ENCODE data around the gene SLC16A10.
"Not testable (repeated sequence)": the region's sequence is repeated elsewhere in the genome, so short reads cannot be mapped to it uniquely, and the experiment has no call there.

SLC16A10 gene

DNA sequence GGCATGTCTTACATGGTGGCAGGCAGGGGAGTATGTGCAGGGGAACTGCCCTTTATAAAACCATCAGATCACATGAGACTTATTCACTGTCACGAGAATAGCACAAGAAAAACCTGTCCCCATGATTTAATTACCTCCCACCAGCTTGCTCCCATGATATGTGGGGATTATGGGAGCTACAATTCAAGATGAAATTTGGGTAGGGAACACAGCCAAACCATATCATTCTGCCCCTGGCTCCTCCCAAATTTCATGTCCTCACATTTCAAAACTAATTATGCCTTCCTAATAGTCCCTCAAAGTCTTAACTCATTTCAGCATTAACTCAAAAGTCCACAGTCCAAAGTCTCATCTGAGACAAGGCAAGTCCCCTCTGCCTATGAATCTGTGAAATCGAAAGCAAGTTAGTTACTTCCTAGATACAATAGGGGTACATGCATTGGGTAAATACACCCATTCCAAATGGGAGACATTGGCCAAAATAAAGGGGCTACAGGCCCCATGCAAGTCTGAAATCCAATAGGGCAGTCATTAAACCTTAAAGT, 102.4 kb downstream of the SLC16A10 start:
- not testable (repeated sequence) for DNase-seq

GRCh38 chr6:111190637-111191036, 103.3 kb downstream of the SLC16A10 start:
- DNase-seq, result no peak

GRCh38 chr6:111191136-111191535, 103.8 kb downstream of the SLC16A10 start:
- DNase-seq, result not testable (repeated sequence)

- DNase-seq, result no peak
These were observed 105.7 kb downstream of the SLC16A10 start for GRCh38 chr6:111192911-111193555.

DNA sequence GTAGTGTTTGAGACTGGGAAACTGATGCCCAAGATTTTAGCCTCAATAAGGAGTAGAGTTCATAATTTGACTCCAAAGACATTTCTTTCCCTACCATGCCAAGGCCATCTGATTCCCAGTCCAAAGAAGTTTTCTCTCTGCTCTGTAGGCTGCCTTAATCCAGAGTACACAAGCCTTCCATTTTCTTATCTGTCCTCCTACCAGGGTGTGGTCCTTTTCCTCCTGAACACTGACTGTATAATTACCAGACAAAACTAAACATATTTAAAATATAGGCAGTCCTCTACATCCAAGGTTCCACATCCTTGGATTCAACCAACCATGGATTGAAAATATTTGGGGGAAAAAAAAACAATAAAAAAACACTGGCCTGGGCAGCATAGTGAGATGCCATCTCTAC, 108.4 kb downstream of the SLC16A10 start:
- no peak for DNase-seq

- no peak for DNase-seq
These were observed 111.5 kb downstream of the SLC16A10 start for GRCh38 chr6:111198841-111199240.

GRCh38 chr6:111199935-111200334, 112.6 kb downstream of the SLC16A10 start:
- DNase-seq, result no peak

DNA sequence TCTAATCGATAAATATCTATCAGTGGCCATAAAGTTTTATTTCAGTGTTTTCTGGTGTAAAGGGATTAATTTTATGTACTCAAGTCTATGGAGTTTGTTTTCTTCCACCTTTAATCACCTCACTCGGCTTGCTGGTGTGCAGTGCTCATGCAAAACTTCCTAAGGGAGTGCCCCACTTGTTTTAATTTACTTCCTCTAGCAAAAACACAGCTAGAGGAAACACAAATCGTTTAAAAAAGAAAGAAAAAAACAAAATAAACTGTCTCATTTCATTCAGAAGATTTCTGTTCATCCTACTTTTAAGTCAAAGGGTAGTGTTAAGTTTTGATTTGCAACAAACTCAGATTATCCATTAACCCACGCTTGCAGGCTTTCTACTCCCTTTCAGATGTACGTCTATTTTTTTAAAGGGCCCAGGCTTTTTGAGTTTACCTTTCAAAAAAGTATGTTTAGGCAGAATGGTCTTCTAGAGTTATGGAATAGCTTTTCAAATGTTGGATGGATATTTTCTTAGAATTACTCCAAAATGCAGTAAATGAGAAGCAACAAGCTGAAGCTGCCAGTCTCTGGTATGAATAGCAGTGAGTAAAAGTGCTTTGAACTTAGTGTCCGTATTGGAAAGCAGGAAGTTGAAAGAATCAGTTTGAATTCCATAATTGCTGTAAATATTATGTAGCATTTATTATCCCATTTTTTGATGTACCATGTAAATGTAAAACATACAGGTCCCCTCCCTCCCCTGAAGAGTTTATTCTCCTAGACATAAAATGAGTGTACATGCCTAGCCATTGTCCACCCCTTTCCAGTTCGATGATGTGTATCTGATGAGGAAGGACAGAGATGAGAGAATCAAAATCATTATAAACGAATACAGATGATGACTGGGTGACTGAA, 113.3 kb downstream of the SLC16A10 start:
- no peak for DNase-seq

DNA sequence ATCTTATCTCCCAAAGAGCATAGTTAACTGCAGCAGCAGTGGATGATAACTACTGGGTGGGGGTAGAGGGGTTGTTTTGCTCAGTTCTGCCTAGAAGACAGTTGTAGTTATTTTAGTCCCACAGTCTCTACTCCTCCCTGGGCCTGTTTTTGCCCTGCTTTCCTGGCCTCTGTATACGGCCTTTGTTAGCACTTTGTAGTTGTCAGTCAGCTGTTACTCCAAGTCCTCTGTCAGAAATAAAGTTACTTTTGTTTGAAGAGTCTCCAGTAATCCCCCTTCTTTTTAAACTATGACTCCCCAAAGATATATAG, 113.9 kb downstream of the SLC16A10 start:
- DNase-seq, result no peak

- no peak for DNase-seq
These were observed 114.5 kb downstream of the SLC16A10 start for GRCh38 chr6:111201764-111202163.

- DNase-seq, result not testable (repeated sequence)
These were observed 116.2 kb downstream of the SLC16A10 start for GRCh38 chr6:111203539-111203938.

DNA sequence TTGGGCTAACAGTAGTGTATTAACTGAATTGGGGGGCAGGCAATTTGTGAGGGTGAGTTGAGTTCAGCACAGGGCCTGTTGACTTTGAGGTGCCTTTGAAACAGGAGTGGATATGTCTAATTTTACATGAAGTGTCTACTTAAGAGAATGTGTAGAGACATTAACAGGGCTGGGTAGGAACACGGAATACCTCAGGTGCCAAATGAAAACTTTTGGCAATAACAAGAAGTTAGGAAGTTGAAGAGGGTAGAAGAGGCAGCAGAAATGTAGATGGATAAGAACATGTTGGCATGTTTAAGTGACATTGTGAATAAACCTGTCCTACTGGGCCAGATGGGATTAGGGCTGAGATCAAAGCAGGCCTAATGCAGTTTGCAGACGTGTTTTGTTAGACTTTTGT, 117.0 kb downstream of the SLC16A10 start:
- DNase-seq, result no peak

GRCh38 chr6:111204881-111205280, 117.6 kb downstream of the SLC16A10 start:
- DNase-seq, result no peak

DNA sequence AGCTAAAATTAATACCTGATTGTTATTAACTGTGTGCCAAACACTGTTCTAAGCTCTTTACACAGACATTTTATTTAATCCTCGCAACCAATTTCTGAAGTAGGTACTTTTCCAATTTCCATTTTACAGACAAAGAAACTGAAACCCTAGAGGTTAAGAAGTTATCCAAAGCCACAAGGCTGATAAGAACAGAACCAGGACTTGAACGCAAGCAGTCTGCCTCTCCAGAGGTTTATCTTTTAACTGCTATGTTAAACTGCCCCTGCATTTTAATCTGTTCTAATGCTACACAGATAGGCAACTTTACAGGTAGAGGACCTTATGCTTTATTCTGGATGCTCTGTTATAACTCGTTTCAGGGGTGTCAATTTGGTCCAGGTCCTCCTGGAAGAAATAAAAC, 118.2 kb downstream of the SLC16A10 start:
- no peak for DNase-seq

GRCh38 chr6:111207141-111207858, 120.0 kb downstream of the SLC16A10 start:
- DNase-seq, result no peak

DNA sequence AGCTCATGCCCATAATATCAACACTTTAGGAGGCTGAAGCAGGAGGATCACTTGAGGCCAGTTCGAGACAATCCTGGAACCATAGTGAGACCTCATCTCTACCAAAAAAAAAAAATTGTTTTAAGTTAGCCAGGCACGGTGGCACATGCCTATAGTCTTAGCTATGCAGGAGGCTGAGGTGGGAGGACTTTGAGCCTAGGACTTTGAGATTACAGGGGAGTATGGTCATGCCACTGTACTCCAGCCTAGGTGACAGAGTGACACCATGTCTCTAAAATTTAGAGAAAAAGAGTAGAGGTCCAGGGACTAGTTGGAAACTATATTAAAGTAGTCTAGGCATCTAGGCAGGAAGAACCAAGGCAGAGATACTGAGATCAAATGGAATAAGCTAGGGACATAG, 121.6 kb downstream of the SLC16A10 start:
- no peak for DNase-seq

- peak; percentile 59 for DNase-seq
These were observed 123.0 kb downstream of the SLC16A10 start for GRCh38 chr6:111210194-111210728.

DNA sequence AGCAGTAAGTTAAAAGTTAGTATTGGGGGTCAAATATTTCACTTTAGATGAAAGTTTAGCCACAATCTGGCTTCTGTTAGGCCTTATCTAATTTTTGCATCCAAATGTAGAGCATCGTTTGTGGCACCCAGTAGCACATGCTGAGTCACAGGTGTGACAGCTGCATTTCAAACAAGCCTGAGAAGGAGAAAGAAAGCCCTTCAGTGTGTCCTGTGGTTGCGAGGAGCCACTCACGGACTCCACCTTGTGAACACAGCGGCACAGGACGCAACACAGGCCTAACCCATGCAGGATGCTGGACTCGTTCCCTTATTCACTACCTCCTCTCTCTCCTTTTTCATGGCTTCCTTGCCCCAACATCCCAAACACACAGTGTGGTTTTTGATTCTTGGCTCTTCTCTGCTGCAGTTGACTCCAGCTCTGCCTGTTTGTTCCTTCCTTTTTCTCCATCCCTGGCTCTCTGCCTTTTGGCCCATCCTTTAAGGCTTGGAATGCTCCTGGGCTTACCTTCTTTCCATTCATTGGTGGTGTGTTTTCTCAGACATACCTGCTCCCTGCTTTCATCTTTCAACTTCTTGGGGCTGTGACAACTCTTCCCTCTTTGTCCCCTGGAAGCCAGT, 124.2 kb downstream of the SLC16A10 start:
- no peak for DNase-seq

GRCh38 chr6:111212625-111213024, 125.3 kb downstream of the SLC16A10 start:
- no peak for DNase-seq

- DNase-seq, result no peak
These were observed 127.8 kb downstream of the SLC16A10 start for GRCh38 chr6:111215131-111215530.

DNA sequence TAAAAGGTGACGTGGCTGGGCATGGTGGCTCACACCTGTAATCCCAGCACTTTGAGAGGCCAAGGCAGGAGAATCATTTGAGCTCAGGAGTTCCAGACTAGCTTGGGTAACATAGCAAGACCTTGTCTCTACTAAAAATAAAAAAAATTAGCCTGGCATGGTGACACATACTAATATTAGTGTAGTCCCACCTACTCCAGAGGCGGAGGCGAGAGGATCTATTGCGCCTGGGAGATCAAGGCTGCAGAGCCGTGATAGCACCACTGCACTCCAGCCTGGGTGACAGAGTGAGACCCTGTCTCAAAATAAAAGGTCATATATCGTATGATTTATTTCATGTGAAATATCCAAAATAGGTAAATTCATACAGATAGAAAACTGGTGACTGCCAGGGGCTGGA, 132.5 kb downstream of the SLC16A10 start:
- DNase-seq, result no peak

- DNase-seq, result no peak
These were observed 133.2 kb downstream of the SLC16A10 start for GRCh38 chr6:111220383-111221031.

All from fibroblast of skin of right biceps (primary cell).